IMR-90 (cell line): Measurements from ENCODE around the gene MAN2A2.

Experiments
- BHLHE40 ChIP-seq: fragments of 150-350 bp; IDR thresholded peaks from 2 replicates; pipeline ENCODE4 v1.6.1; 2016; ENCODE audit warnings: mild to moderate bottlenecking, low read depth, low read length
- CEBPB ChIP-seq: IDR thresholded peaks from 2 replicates; pipeline ENCODE4 v1.6.1; 2012; ENCODE audit warnings: low read depth, low read length, improper control_type of control experiment
- CTCF ChIP-seq: conservative IDR thresholded peaks from 2 replicates; pipeline ENCODE4 v1.5.1; 2012; ENCODE audit warnings: mild to moderate bottlenecking, low read depth, low read length, improper control_type of control experiment
- ELK1 ChIP-seq: fragments of 150-350 bp; IDR thresholded peaks from 2 replicates; pipeline ENCODE4 v1.6.1; 2016; ENCODE audit warnings: low read depth, mild to moderate bottlenecking, low read length, moderate library complexity, borderline replicate concordance
- FOS ChIP-seq: fragments of 150-350 bp; IDR thresholded peaks from 2 replicates; pipeline ENCODE4 v1.6.1; 2016; ENCODE audit warnings: low read depth, low read length
- MAFK ChIP-seq: IDR thresholded peaks from 2 replicates; pipeline ENCODE4 v1.6.1; 2012; ENCODE audit warnings: low read depth, low read length, improper control_type of control experiment
- MAZ ChIP-seq: IDR thresholded peaks from 2 replicates; pipeline ENCODE4 v1.6.1; 2012; ENCODE audit warnings: low read depth, mild to moderate bottlenecking, low read length, improper control_type of control experiment, moderate library complexity, borderline replicate concordance
- MXI1 ChIP-seq: IDR thresholded peaks from 2 replicates; pipeline ENCODE4 v1.6.1; 2012; ENCODE audit warnings: low read depth, mild to moderate bottlenecking, low read length, moderate library complexity, borderline replicate concordance
- NFE2L2 ChIP-seq: fragments of 150-350 bp; IDR thresholded peaks from 2 replicates; pipeline ENCODE4 v1.6.1; 2016; ENCODE audit warnings: low read depth, mild to moderate bottlenecking, low read length
- POLR2A ChIP-seq: IDR thresholded peaks from 2 replicates; pipeline ENCODE4 v1.6.1; 2012; ENCODE audit warnings: mild to moderate bottlenecking, low read depth, low read length
- RAD21 ChIP-seq: IDR thresholded peaks from 2 replicates; pipeline ENCODE4 v1.6.1; 2012; ENCODE audit warnings: low read length, improper control_type of control experiment
- RCOR1 ChIP-seq: IDR thresholded peaks from 2 replicates; pipeline ENCODE4 v1.6.1; 2012; ENCODE audit warnings: mild to moderate bottlenecking, low read length, improper control_type of control experiment; ENCODE audit not compliant: insufficient replicate concordance
- USF2 ChIP-seq: fragments of 150-350 bp; IDR thresholded peaks from 2 replicates; pipeline ENCODE4 v1.6.1; 2017; ENCODE audit warnings: mild to moderate bottlenecking, antibody characterized with exemption, low read length, low read depth

GRCh38 chr15:90942354-90943120 lies 39.4 kb downstream of the MAN2A2 start:
- no peak for TF ChIP-seq CTCF
- TF ChIP-seq POLR2A, result no peak
- TF ChIP-seq USF2, result no peak
- no peak for TF ChIP-seq BHLHE40
- no peak for TF ChIP-seq RAD21
- TF ChIP-seq MAZ, result no peak
- no peak for TF ChIP-seq NFE2L2
- TF ChIP-seq RCOR1, result no peak
- TF ChIP-seq FOS, result no peak
- TF ChIP-seq MAFK, result no peak
- TF ChIP-seq MXI1, result no peak
- no peak for TF ChIP-seq ELK1
- TF ChIP-seq CEBPB, result no peak
